ENCODE results near the gene SCGB1A1. TPM values are rescaled to one million over a fixed set of nuclear protein-coding genes. Genes with fewer than 3 reads are reported as not detected.
A peak's percentile ranks its signal among the peaks of the same experiment; 100 is the strongest.

The SCGB1A1 gene
- total RNA-seq, 1 donor from 2014 or later, result not detected

GRCh38 chr11:62439785-62440602, 21.2 kb downstream of the SCGB1A1 start:
- Mint-ChIP-seq H3K4me3 (no peak overlapping the region), H3K27me3 (ENCODE audit: insufficient read depth, low read depth) (peaks cover 4% of the 10 kb centered on the region), H3K9me3 (no peaks in the 10 kb centered on the region), H3K4me1 (peaks cover 17% of the 10 kb centered on the region), H3K27ac (no peak overlapping the region), H3K36me3 (no peaks in the 10 kb centered on the region)
- no peak overlapping the region for H3K4me3 ChIP-seq
- H3K27me3 ChIP-seq, result no peaks in the 10 kb centered on the region
- no peaks in the 10 kb centered on the region for H3K4me1 ChIP-seq
- H3K4me2 ChIP-seq, result no peak overlapping the region
- no peaks in the 10 kb centered on the region for H3K36me3 ChIP-seq
- H3K9me3 ChIP-seq (ENCODE audit: low read depth), result no peaks in the 10 kb centered on the region
- no peak for DNase-seq (ENCODE audit: low spot score)
- no peak for TF ChIP-seq EZH2 (IDR thresholded peaks at IDR 0.05)
- no peak for TF ChIP-seq EZH2phosphoT487 (IDR thresholded peaks at IDR 0.05)
- no peak for TF ChIP-seq CTCF (IDR thresholded peaks at IDR 0.05)
- no peaks in the 10 kb centered on the region for H3F3A ChIP-seq (ENCODE audit: low read depth)
- no peak overlapping the region for H3K9ac ChIP-seq
- H4K20me1 ChIP-seq (ENCODE audit: low read depth), result no peaks in the 10 kb centered on the region
- H2AFZ ChIP-seq (replicated peaks), result peak overlapping the region; percentile 66
- H3K79me2 ChIP-seq (ENCODE audit: low read depth), result no peaks in the 10 kb centered on the region
- H3K27ac ChIP-seq, result no peak overlapping the region

GRCh38 chr11:62443390-62444235, 24.8 kb downstream of the SCGB1A1 start:
- H3K27ac Mint-ChIP-seq, result peak overlapping the region; percentile 22
- H3K4me1 Mint-ChIP-seq, result peaks cover 11% of the 10 kb centered on the region
- H3K9me3 Mint-ChIP-seq, result no peaks in the 10 kb centered on the region
- TF ChIP-seq CTCF (IDR thresholded peaks at IDR 0.05), result no peak
- no peak for TF ChIP-seq EZH2 (IDR thresholded peaks at IDR 0.05)
- TF ChIP-seq EZH2phosphoT487 (IDR thresholded peaks at IDR 0.05), result no peak
- no peak overlapping the region for H3K9ac ChIP-seq
- H3K36me3 Mint-ChIP-seq, result no peaks in the 10 kb centered on the region
- no peaks in the 10 kb centered on the region for H3F3A ChIP-seq (ENCODE audit: low read depth)
- no peak overlapping the region for H3K27ac ChIP-seq
- DNase-seq (ENCODE audit: low spot score), result no peak
- H3K4me1 ChIP-seq, result no peaks in the 10 kb centered on the region
- H3K27me3 Mint-ChIP-seq (ENCODE audit: insufficient read depth, low read depth), result peaks cover 4% of the 10 kb centered on the region
- no peaks in the 10 kb centered on the region for H3K36me3 ChIP-seq
- no peaks in the 10 kb centered on the region for H4K20me1 ChIP-seq (ENCODE audit: low read depth)
- H3K9me3 ChIP-seq (ENCODE audit: low read depth), result no peaks in the 10 kb centered on the region
- H2AFZ ChIP-seq (replicated peaks), result peak overlapping the region; percentile 26
- no peaks in the 10 kb centered on the region for H3K27me3 ChIP-seq
- no peak overlapping the region for H3K4me3 Mint-ChIP-seq
- no peak overlapping the region for H3K4me3 ChIP-seq
- no peaks in the 10 kb centered on the region for H3K79me2 ChIP-seq (ENCODE audit: low read depth)
- no peak overlapping the region for H3K4me2 ChIP-seq

GRCh38 chr11:62444236-62444833, 25.5 kb downstream of the SCGB1A1 start:
- Mint-ChIP-seq H3K27ac (no peak overlapping the region), H3K4me3 (no peak overlapping the region), H3K4me1 (peaks cover 11% of the 10 kb centered on the region), H3K27me3 (ENCODE audit: insufficient read depth, low read depth) (peaks cover 4% of the 10 kb centered on the region), H3K9me3 (no peaks in the 10 kb centered on the region), H3K36me3 (no peaks in the 10 kb centered on the region)
- H3K27ac ChIP-seq, result no peak overlapping the region
- peak; percentile 41 for DNase-seq (ENCODE audit: low spot score)
- no peaks in the 10 kb centered on the region for H3K79me2 ChIP-seq (ENCODE audit: low read depth)
- peak overlapping the region; percentile 22 for H3K4me2 ChIP-seq
- H3K4me3 ChIP-seq, result no peak overlapping the region
- no peaks in the 10 kb centered on the region for H3K9me3 ChIP-seq (ENCODE audit: low read depth)
- H3F3A ChIP-seq (ENCODE audit: low read depth), result no peaks in the 10 kb centered on the region
- no peaks in the 10 kb centered on the region for H3K27me3 ChIP-seq
- no peaks in the 10 kb centered on the region for H3K36me3 ChIP-seq
- H2AFZ ChIP-seq (replicated peaks), result peak overlapping the region; percentile 45
- H4K20me1 ChIP-seq (ENCODE audit: low read depth), result no peaks in the 10 kb centered on the region
- H3K9ac ChIP-seq, result no peak overlapping the region
- TF ChIP-seq EZH2 (IDR thresholded peaks at IDR 0.05) (no peak), CTCF (IDR thresholded peaks at IDR 0.05) (no peak), EZH2phosphoT487 (IDR thresholded peaks at IDR 0.05) (no peak)
- no peaks in the 10 kb centered on the region for H3K4me1 ChIP-seq
